Pancreas (tissue), 10 donors: Measurements from ENCODE around the gene CYB5A. TPM values are rescaled to one million over a fixed set of nuclear protein-coding genes. Genes with fewer than 3 reads are reported as not detected.

Source experiments
- ATAC-seq, 4 donors: fragments of 200-7000 bp; cut with Tn5 transposase; one replicate each; pipeline versions ENCODE4 v1.8.0 to v1.9.1; 2020; ENCODE audit warnings: mild to moderate bottlenecking in 4 of 4, moderate library complexity in 4 of 4
- DNase-seq, 6 donors: peaks; one replicate each; pipeline ENCODE4 v3.0.0-alpha.2; 2020
- FAIRE-seq: peaks from 2 replicates; lab custom pipeline; 2012; peaks lifted over from hg19 to GRCh38; lab: Jason Lieb, UNC
- H3K27ac ChIP-seq, 4 donors: fragments of 200-600 bp; sonication (generic); 1 replicate in 3 of 4; 2 replicates in 1 of 4; pipeline versions ENCODE4 v1.5.0 to v1.8.0; 2020
- H3K27me3 ChIP-seq, 4 donors: fragments of 200-600 bp; one replicate each; pipeline ENCODE4 v1.8.0; 2021
- H3K36me3 ChIP-seq, 3 donors: fragments of 200-600 bp; sonication (generic) in 1 of 3; one replicate each; pipeline versions ENCODE4 v1.5.0 to v1.8.0; 2020 to 2021
- H3K4me1 ChIP-seq, 3 donors: fragments of 200-600 bp; one replicate each; pipeline ENCODE4 v1.8.0; 2021
- H3K4me3 ChIP-seq, 4 donors: fragments of 200-600 bp; sonication (generic) in 2 of 4; one replicate each; pipeline versions ENCODE4 v1.5.0 to v1.8.0; 2020 to 2021
- H3K9me3 ChIP-seq, 4 donors: fragments of 200-600 bp; one replicate each; pipeline ENCODE4 v1.8.0; 2021
- WGBS, 2 donors: extraction: QIAGEN DNeasy Blood & Tissue Kit; methylation state at CpG; one replicate each; pipeline ENCODE4 v1.1.7; 2013; 5-methylcytosine and 5-hydroxymethylcytosine counted together
- intact Hi-C, 3 donors: fragments of 100-400 bp; cut with DNase I; formaldehyde crosslinking; loops; one replicate each; pipeline versions ENCODE4 v1.11.1 to v1.14.2; 2022
- polyA plus RNA-seq, 2 donors: library from polyadenylated mRNA; stranded (reverse); fragments of 200-250 nt; gene quantifications; one replicate each; pipeline ENCODE4 v1.2.3, GENCODE V29; 2013
- total RNA-seq, 6 donors: library from RNA; stranded (reverse); fragmentation: NEBNext Ultra II Directional in 4 of 6; extraction: Animal tissue kit (Norgen Biotek cat#: 25700) in 4 of 6; gene quantifications; one replicate each; pipeline versions ENCODE4 v1.2.1 to v1.2.4, GENCODE V29; 2021 to 2023
- TF ChIP-seq, protein P1 (sequence below), 4 donors: fragments of 200-600 bp; sonication (generic) in 3 of 4; IDR thresholded peaks; one replicate each; pipeline versions ENCODE4 v1.5.0 to v1.8.0; 2021; ENCODE audit warnings: antibody characterized with exemption in 4 of 4
- donor health status: healthy with polysubstance abuse.
- donor health status: DM: no; HTN: no; CAD: no; lungs with moderate emphysema.
- donor health status: DM: no; HTN: no; CAD: no.
- donor health status: control.
- donor health status: control.
- donor health status: Bipolar disorder and iron deficiency.
- donor health status: DM: yes; HTN: yes; CAD: no.
- donor health status: DM: no; HTN: no; CAD: no.
- donor health status: DM: no; HTN: no; CAD: no.
- donor health status: DM: yes; HTN: yes; CAD: no.

CYB5A gene
- total and polyA plus RNA-seq, 8 donors = 120 to 228 (median 177) TPM

DNA sequence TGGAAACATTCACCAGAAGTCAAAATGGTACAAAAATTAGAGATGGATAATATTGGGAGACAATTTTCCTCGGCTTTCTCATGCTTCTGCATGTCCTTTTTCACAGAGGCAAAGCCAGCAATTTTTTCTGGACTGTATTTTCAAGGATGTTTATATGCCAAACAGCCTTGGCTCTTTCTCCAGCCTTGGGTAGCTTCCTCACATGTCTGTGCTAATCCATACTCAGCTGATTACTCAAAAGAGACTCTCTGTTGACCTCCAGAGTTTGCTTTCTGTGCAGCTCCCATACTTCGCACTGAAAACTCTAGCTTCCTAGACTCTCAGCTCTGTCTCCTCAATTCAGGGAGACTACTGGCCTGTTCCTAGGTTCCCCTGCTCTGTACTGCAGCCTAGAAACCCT is 34.5 kb upstream of the CYB5A start:
- no peak for DNase-seq
- Histone ChIP-seq H3K9me3 (no peaks in the 10 kb centered on the region), H3K27ac (no peak overlapping the region), H3K36me3 (no peaks in the 10 kb centered on the region), H3K4me1 (no peaks in the 10 kb centered on the region), H3K4me3 (no peak overlapping the region), H3K27me3 (no peaks in the 10 kb centered on the region)
- intact Hi-C loops = no loop called here
- WGBS, 2 donors = 66 to 91% methylated on average over 2 of the region's 2 CpGs
- no peak for FAIRE-seq
- TF ChIP-seq, protein P1, sequence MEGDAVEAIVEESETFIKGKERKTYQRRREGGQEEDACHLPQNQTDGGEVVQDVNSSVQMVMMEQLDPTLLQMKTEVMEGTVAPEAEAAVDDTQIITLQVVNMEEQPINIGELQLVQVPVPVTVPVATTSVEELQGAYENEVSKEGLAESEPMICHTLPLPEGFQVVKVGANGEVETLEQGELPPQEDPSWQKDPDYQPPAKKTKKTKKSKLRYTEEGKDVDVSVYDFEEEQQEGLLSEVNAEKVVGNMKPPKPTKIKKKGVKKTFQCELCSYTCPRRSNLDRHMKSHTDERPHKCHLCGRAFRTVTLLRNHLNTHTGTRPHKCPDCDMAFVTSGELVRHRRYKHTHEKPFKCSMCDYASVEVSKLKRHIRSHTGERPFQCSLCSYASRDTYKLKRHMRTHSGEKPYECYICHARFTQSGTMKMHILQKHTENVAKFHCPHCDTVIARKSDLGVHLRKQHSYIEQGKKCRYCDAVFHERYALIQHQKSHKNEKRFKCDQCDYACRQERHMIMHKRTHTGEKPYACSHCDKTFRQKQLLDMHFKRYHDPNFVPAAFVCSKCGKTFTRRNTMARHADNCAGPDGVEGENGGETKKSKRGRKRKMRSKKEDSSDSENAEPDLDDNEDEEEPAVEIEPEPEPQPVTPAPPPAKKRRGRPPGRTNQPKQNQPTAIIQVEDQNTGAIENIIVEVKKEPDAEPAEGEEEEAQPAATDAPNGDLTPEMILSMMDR (IDR thresholded peaks at IDR 0.05) = no peak
- ATAC-seq = no peak

DNA sequence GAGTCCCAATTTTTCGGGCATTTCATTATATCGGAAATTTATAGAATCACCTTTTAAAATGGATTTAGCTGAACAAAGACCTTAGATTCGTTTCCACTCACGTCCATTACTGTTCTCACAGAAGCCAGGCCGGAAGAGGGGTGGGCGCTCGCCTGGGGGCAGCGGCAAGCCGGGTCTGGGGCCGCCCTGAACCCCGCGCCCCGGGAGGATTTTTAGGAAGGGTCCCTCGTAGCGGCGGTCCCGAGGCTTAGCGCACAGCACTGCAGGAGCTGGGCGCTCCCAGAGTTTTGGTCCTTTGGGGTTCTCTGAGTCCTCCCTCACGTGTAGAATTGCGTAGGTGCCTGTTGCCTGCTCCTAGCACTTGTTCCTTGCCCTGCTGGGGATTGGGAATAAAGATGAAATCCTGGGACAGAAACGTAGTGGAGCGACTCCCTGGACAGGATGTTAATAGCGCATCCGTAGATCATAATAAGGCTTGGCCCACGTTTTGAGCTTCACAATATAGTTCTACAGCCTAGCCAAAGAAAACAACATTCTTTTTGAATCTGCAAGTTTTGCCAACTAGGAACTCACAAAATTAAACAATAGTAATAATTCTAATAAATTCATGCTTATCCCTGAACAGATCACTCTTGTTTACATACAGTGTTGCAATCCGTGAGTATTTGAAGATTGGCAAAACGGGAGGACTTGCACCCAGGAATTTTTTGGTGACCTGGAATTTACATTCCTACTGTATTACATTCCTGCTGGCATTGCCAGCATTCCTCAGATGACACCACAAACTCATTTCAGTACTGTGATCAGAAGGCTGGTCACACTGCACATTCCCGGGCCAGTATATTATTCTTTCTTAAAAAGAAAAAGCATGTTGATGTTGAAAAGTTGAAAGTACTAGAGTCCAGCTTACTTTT is 24.8 kb upstream of the CYB5A start:
- TF ChIP-seq, protein P1 (IDR thresholded peaks at IDR 0.05) = no peak
- H3K9me3 ChIP-seq = no peaks in the 10 kb centered on the region
- peak; percentile 46 to 76 (median 70) for ATAC-seq
- 73 to 78% methylated on average over 29 of the region's 29 CpGs for WGBS, 2 donors
- no peaks in the 10 kb centered on the region for H3K27me3 ChIP-seq
- no peak overlapping the region for H3K27ac ChIP-seq
- intact Hi-C loops = no loop called here
- H3K4me1 ChIP-seq = no peaks in the 10 kb centered on the region
- H3K4me3 ChIP-seq = no peak overlapping the region
- peak in 1 of 6 donors; percentile 43 for DNase-seq
- H3K36me3 ChIP-seq = no peaks in the 10 kb centered on the region
- FAIRE-seq = no peak

DNA sequence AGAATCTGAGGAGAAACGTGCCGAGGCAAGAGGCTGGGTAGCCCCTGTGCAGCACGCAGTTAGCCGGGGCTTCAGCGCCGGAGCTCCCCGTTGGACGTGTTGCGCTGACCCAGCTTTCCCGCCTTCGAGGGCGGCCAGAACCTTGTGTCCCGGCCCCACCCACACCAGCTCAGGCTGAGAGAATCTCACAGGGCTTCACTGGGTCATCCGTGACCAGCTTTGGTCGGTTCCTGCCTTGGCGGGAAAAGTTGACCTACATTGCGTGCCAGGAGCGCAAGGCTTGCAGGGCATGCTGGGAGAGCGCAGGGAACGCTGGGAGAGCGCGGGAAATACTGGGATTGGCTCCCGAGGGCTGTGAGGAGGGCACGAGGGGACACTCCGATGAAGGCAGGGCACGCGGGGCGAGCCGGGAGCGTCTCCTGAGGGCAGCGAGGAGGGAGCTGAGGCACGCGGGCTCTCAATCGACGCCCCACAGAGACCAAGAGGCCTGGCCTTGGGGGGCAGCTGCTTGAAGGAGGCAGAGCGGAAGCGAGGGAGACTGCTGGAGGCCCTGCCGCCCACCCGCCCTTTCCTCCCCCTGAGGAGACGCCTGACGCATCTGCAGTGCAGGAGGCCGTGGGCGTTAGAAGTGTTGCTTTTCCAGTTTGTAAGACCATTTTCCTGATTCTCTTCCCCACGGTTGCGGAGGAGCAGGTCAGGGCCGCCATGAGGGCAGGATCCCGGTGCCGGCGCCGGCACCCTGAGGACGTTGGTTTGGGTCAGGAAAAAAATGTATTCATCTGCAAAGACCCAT is 23.9 kb upstream of the CYB5A start, which contains the start of gene C18orf63:
Gene C18orf63 (plus strand): TSS at position 376 of the 793 bp plus-strand sequence. CDS start 2,027 bp downstream, outside the sequence.
- TF ChIP-seq, protein P1 (IDR thresholded peaks at IDR 0.05) = no peak
- intact Hi-C loops = no loop called here
- Histone ChIP-seq H3K27ac (no peak within 1 kb of the TSS), H3K4me3 (no peak within 1 kb of the TSS), H3K9me3 (no peaks in the 10 kb centered on the region), H3K36me3 (no peaks in the 10 kb centered on the region), H3K27me3 (no peaks in the 10 kb centered on the region), H3K4me1 (no peaks in the 10 kb centered on the region)
- no peak for ATAC-seq
- no peak for FAIRE-seq
- WGBS, 2 donors = 90 to 94% methylated on average over 49 to 51 of the region's 51 CpGs
- DNase-seq = peak in 1 of 6 donors; percentile 59

DNA sequence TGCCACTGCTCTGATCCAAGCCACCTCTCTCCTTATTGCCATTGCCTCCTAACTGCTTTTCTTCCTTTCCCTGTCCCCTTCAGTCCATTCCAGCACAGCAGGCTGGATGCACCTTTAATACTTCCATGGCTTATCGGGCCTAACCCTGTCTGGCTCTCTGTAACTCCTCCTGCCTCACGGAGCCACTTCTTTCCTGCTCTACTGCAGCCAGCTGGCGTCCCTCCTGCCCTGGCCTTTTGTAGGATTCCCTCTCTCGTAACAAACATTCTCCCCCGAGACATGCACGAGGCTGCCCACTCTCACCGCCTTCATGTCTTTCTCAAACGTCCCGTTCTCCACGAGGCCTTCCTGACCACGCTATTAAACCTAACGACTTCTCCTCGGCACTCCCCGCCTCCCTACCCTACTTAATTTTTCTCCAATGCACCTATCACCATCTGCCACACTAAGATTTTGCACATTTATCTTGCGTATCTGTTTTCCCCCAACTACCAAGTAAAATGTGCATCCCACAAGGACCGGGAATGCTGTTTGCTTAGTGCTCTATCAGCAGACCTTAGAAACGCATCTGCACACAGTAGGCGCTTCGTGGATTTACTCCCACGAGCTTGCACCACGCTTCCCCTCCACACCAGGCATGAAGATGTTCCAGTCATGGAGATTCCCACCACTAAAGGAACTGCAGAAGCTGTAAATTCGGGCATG is 23.1 kb upstream of the CYB5A start:
- TF ChIP-seq, protein P1 (IDR thresholded peaks at IDR 0.05) = no peak
- 77 to 83% methylated on average over 22 of the region's 22 CpGs for WGBS, 2 donors
- no peak for ATAC-seq
- no peak for FAIRE-seq
- no peak for DNase-seq
- H3K27ac ChIP-seq = no peak overlapping the region
- H3K36me3 ChIP-seq = no peaks in the 10 kb centered on the region
- no peaks in the 10 kb centered on the region for H3K9me3 ChIP-seq
- intact Hi-C loops = no loop called here
- no peaks in the 10 kb centered on the region for H3K4me1 ChIP-seq
- no peak overlapping the region for H3K4me3 ChIP-seq
- H3K27me3 ChIP-seq = no peaks in the 10 kb centered on the region
